ENCODE measurements around the gene TEX53.

Gene TEX53

DNA sequence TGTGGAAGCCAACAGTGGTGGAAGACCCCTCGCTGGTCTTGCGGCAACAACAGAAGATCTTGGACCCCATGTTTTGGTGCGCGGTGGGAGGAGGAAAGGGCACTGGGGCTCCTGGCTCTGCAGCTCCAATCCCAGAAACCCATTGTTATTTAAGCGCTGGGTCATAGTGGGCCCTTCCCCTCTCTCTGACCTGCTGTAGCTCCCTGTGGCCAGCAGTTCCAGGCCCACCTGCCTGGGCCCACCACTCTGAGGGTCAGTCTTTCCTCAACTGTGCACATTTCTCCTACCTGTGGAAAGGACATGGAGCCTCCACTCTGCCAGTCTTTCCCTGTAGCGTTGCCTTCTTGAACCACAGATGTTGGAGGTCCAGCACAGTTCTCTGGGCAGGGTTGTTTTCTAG is at the start of gene TEX53:
Gene TEX53, minus strand, starts transcription at position 101 of the 400 bp plus-strand sequence. Its CDS starts 31 bp downstream, at position 70.
- Histone ChIP-seq H4K20me1 (no peaks in the 10 kb centered on the region), H3K4me3 (no peak within 1 kb of the TSS), H3K9ac (no peak within 1 kb of the TSS), H3K4me1 (no peaks in the 10 kb centered on the region; the same call in 1 of the 2 replicates), H3K27me3 (no peaks in the 10 kb centered on the region), H3K36me3 (0 out of 2 replicates have a peak, but pooled peaks cover 9% of the 10 kb centered on the region), H3K4me2 (no peak within 1 kb of the TSS), H3K9me3 (no peaks in the 10 kb centered on the region), H3K27ac (no peak within 1 kb of the TSS)
- TF ChIP-seq Cebpa-rat (IDR thresholded peaks at IDR 0.05), result no peak

DNA sequence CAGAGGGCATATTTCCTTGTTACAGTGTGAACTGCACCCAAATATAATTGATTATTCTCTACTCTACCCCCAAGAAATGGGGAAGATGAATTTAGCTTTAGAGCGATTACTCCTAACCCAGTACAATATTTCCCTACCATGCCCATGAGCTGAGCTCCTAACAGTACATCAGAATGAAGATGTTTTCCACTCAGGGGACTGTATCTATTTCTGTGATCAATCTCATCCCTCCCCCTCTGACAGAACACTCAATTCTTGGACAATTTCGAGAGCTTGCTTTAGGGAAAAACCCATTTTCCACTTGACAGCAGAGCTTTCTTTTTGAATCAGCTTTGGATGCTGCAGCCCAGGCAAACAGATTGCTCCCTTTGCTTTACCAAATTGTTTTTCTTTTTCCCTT is 49.1 kb upstream of the TEX53 start:
- H3K4me1 ChIP-seq, result no peaks in the 10 kb centered on the region
- no peak overlapping the region for H3K4me3 ChIP-seq
- H3K9ac ChIP-seq, result no peak overlapping the region
- H3K9me3 ChIP-seq, result no peaks in the 10 kb centered on the region
- no peak overlapping the region for H3K27ac ChIP-seq
- no peak for TF ChIP-seq Cebpa-rat (IDR thresholded peaks at IDR 0.05)
- no peaks in the 10 kb centered on the region for H4K20me1 ChIP-seq
- H3K27me3 ChIP-seq, result no peaks in the 10 kb centered on the region
- H3K36me3 ChIP-seq, result no peaks in the 10 kb centered on the region
- no peak overlapping the region for H3K4me2 ChIP-seq

DNA sequence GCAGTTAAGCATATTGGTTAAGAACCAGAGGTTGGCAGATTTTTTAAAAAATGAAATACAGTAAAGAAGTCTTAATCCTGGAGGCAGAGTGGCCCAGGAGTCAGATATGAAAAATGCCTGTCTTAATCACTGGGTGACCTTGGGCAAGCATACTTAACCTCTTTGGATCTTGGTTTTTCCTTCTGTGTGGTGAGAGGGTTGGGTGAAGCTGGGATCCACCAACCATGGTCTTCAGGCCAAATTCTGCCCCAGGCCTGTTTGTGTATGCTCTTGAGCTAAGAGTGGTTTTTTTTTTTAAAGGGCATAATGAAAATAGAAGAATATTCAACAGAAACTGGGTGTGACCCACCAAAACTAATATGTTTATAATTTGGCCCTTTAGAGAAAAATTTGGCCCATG is 44.4 kb upstream of the TEX53 start:
- H3K4me2 ChIP-seq, result no peak overlapping the region
- H3K9me3 ChIP-seq, result no peaks in the 10 kb centered on the region
- no peak overlapping the region for H3K9ac ChIP-seq
- H4K20me1 ChIP-seq, result no peaks in the 10 kb centered on the region
- no peaks in the 10 kb centered on the region for H3K36me3 ChIP-seq
- H3K27ac ChIP-seq, result no peak overlapping the region
- H3K4me3 ChIP-seq, result no peak overlapping the region
- no peak for TF ChIP-seq Cebpa-rat (IDR thresholded peaks at IDR 0.05)
- H3K27me3 ChIP-seq, result no peaks in the 10 kb centered on the region
- H3K4me1 ChIP-seq, result no peaks in the 10 kb centered on the region

DNA sequence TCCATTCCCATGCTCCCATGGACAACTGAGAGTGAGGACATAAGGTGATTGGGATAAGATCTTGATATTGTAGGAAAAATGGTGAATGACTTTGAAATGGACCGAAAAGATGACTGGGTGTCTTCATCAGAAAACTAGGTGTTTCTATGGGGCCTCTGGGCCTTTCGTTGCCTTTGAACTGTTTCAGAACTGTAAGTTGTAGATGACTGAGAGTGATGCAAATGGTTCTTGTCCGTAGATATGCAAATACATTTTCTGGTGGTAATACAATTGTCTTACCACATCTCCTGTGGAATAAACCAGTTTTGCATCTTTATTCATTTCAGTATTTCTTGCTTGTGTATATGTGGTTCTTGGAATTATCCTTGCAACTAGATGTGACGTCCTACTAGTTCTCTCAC is 40.3 kb upstream of the TEX53 start:
- no peaks in the 10 kb centered on the region for H3K9me3 ChIP-seq
- H3K27me3 ChIP-seq, result no peaks in the 10 kb centered on the region
- no peak overlapping the region for H3K4me2 ChIP-seq
- no peak overlapping the region for H3K27ac ChIP-seq
- no peak for TF ChIP-seq Cebpa-rat (IDR thresholded peaks at IDR 0.05)
- no peak overlapping the region for H3K4me3 ChIP-seq
- H4K20me1 ChIP-seq, result no peaks in the 10 kb centered on the region
- no peak overlapping the region for H3K9ac ChIP-seq
- no peaks in the 10 kb centered on the region for H3K4me1 ChIP-seq
- no peaks in the 10 kb centered on the region for H3K36me3 ChIP-seq

DNA sequence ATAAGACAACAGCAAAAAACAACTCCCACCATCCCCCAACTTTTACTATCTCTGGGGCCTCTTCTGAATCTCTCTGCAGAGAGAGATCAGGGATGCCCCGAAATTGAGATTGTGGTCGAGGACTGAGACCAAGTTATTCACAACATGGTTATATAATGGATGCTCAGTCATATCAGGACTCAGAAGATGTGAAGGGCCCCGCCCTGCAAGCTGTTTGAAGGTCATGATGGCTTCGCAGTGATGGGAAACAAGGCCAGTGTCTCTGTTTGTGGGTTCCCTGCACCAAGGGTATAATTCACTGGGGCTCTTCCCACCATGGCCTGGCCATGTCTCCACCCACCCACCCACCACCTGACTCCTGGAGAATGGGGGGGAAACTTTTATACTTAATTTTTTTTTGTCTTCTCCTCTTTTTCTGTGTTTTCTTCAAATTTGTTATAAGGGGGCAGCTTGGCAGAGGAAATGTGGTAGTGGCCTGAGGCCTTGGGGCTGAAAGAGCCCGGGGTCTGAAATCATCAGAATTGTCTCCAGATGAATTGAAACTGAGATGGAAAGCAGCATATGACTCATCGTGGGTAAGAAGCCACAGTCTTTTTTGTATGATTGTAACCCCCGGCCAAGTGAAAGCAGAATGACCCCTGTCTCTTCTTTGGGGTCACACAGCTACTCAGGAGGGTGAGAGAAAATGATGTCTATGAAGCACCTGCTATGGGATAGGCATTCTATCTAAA is 39.4 kb upstream of the TEX53 start:
- TF ChIP-seq Cebpa-rat (IDR thresholded peaks at IDR 0.05), result no peak
- no peaks in the 10 kb centered on the region for H3K36me3 ChIP-seq
- no peaks in the 10 kb centered on the region for H3K4me1 ChIP-seq
- H3K4me2 ChIP-seq, result no peak overlapping the region
- no peak overlapping the region for H3K9ac ChIP-seq
- H3K27me3 ChIP-seq, result no peaks in the 10 kb centered on the region
- H3K27ac ChIP-seq, result no peak overlapping the region
- no peaks in the 10 kb centered on the region for H3K9me3 ChIP-seq
- no peak overlapping the region for H3K4me3 ChIP-seq
- no peaks in the 10 kb centered on the region for H4K20me1 ChIP-seq

DNA sequence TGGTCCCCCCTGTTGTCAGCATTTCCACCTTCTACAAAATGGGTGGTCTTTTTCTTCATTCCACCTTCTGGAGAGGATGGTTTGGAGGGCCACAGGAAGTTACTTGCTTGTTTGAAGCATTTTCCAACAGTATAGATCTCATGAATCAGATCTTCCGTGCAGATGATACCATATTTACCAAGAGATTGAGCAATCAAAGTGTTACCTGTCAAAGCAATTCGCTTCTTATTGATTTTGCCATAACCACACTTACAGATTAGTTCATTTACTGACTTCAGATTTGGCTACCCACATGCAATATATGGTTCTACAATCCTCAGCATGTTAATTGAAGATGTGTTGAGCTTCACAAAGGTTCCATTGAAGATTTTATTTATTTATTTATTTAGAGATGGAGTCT is 38.3 kb upstream of the TEX53 start:
- H3K4me3 ChIP-seq, result no peak overlapping the region
- H4K20me1 ChIP-seq, result no peaks in the 10 kb centered on the region
- no peak overlapping the region for H3K4me2 ChIP-seq
- H3K36me3 ChIP-seq, result no peaks in the 10 kb centered on the region
- no peaks in the 10 kb centered on the region for H3K27me3 ChIP-seq
- H3K9ac ChIP-seq, result no peak overlapping the region
- no peaks in the 10 kb centered on the region for H3K9me3 ChIP-seq
- TF ChIP-seq Cebpa-rat (IDR thresholded peaks at IDR 0.05), result no peak
- H3K27ac ChIP-seq, result no peak overlapping the region
- no peaks in the 10 kb centered on the region for H3K4me1 ChIP-seq

DNA sequence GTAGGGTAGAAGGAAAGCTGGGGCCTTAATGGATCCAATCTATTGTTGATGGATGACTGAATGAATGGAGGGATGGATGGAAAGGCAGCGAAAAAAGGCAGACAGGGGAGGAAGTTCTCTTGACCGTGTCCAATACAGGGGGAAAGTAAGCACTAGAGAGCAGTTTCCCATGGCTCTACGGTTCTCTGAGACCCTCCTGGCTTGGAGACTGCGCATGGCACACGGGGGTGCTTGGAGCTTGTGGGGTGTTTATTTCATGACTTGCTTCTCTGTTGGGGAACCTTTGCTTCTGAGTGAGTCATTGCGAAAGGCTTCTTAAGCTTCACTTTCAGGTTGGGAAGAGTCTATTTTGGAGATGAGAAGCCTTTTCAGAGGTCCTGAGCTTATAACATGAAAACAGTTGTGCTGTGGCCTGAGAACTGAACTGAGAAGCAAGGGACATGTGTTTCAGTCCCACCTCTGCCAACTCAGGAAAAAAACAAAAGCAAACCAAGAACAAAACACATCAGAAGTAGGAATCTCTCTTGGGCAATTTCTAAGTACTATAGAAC is 37.2 kb upstream of the TEX53 start:
- H3K4me2 ChIP-seq, result no peak overlapping the region
- no peaks in the 10 kb centered on the region for H4K20me1 ChIP-seq
- H3K4me1 ChIP-seq, result no peaks in the 10 kb centered on the region
- no peaks in the 10 kb centered on the region for H3K27me3 ChIP-seq
- no peak overlapping the region for H3K4me3 ChIP-seq
- H3K27ac ChIP-seq, result no peak overlapping the region
- no peak overlapping the region for H3K9ac ChIP-seq
- no peaks in the 10 kb centered on the region for H3K36me3 ChIP-seq
- no peaks in the 10 kb centered on the region for H3K9me3 ChIP-seq
- TF ChIP-seq Cebpa-rat (IDR thresholded peaks at IDR 0.05), result no peak

DNA sequence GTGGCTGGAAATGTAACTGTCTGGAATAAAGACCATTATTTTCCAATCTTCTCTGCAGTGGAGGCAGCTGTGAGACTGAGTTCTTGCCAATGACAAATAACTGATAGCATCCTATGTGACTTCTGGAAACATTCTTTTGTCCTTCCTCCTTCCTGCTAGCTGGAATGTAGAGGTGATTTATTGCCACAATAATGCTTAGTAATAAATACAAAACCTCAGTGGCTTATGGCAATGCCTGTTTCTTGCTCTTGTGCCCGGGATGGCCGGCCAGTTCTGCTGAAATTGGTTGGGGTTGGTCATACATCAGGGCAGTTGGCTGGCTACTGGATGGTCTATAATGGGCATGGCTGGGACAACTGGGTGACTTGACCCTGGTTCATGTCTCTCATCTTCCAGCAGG is 36.5 kb upstream of the TEX53 start:
- Histone ChIP-seq H3K27ac (no peak overlapping the region), H3K4me1 (no peaks in the 10 kb centered on the region), H3K9ac (no peak overlapping the region), H4K20me1 (no peaks in the 10 kb centered on the region), H3K4me3 (no peak overlapping the region), H3K9me3 (no peaks in the 10 kb centered on the region), H3K36me3 (no peaks in the 10 kb centered on the region), H3K4me2 (no peak overlapping the region), H3K27me3 (no peaks in the 10 kb centered on the region)
- no peak for TF ChIP-seq Cebpa-rat (IDR thresholded peaks at IDR 0.05)

DNA sequence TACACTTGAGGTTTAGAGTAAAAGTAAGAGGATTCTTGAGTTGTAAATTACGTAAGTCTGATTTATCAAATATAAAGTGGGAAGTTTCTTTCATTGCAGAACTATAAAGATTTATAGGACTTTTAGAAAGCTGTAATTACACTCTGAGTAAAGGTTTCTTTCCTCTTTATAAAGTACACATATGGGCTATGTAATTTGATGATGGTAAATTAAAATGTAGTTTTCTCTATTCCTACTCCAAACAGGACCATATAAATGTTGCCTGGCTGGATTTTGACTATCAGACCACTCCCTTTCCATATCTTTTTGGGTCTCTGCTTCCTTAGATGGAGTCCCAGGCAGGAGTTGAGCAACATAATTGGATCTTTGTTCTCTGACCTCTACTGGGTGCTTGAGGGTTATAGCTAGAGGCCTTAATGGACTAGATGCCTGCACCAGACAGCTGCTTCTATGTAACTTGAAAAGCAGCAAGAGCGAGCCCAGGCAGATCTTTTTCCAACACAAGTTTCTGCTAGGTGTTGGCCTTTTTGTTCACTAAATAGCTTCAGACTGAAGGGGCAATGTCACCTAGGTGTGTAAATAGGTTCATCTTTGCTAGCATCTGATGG is 35.7 kb upstream of the TEX53 start:
- H3K4me3 ChIP-seq, result no peak overlapping the region
- no peaks in the 10 kb centered on the region for H3K27me3 ChIP-seq
- no peaks in the 10 kb centered on the region for H4K20me1 ChIP-seq
- no peaks in the 10 kb centered on the region for H3K9me3 ChIP-seq
- H3K27ac ChIP-seq, result no peak overlapping the region
- no peaks in the 10 kb centered on the region for H3K4me1 ChIP-seq
- no peaks in the 10 kb centered on the region for H3K36me3 ChIP-seq
- no peak overlapping the region for H3K9ac ChIP-seq
- no peak overlapping the region for H3K4me2 ChIP-seq
- TF ChIP-seq Cebpa-rat (IDR thresholded peaks at IDR 0.05), result no peak

DNA sequence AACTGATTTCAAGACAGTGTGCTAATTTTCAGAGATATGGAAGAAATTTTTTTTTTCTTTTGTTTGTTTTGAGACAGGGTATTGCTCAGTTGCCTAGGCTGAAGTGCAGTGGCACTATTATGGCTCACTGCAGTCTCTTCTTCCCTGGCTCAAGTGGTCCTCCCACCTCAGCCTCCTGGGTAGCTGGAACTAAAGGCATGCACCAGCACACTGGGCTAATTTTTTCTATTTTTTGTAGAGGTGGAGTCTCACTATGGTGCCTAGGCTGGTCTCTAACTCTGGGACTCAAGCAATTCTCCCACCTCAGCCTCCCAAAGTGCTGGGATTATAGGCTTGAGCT is 34.3 kb upstream of the TEX53 start:
- H3K9me3 ChIP-seq, result no peaks in the 10 kb centered on the region
- no peak overlapping the region for H3K9ac ChIP-seq
- H3K4me1 ChIP-seq, result no peaks in the 10 kb centered on the region
- H3K27me3 ChIP-seq, result no peaks in the 10 kb centered on the region
- no peak overlapping the region for H3K27ac ChIP-seq
- TF ChIP-seq Cebpa-rat (IDR thresholded peaks at IDR 0.05), result no peak
- H4K20me1 ChIP-seq, result no peaks in the 10 kb centered on the region
- no peak overlapping the region for H3K4me2 ChIP-seq
- H3K4me3 ChIP-seq, result no peak overlapping the region
- H3K36me3 ChIP-seq, result no peaks in the 10 kb centered on the region

Data from BLaER1 (cell line).